H1 (cell line): Measurements from ENCODE around the gene FNDC3A. TPM values are rescaled to one million over a fixed set of nuclear protein-coding genes. Genes with fewer than 3 reads are reported as not detected.

Experiments used
- BACH1 ChIP-seq: IDR thresholded peaks from 2 replicates; pipeline ENCODE4 v1.6.1; 2012; ENCODE audit warnings: low read length, improper control_type of control experiment
- CHD2 ChIP-seq: IDR thresholded peaks from 2 replicates; pipeline ENCODE4 v1.6.1; 2012; ENCODE audit warnings: low read length, improper control_type of control experiment
- CHD7 ChIP-seq: fragments of 300-600 bp; sonication (generic); IDR thresholded peaks from 2 replicates; pipeline ENCODE4 v1.7.1; 2012; ENCODE audit warnings: low read length, moderate library complexity, mild to moderate bottlenecking, inconsistent platforms; ENCODE audit not compliant: insufficient replicate concordance
- PHF8 ChIP-seq: fragments of 200-600 bp; sonication (generic); conservative IDR thresholded peaks from 2 replicates; pipeline ENCODE4 v1.7.1; 2012; ENCODE audit warnings: low read depth, mild to moderate bottlenecking, inconsistent platforms, low read length, moderate library complexity
- RXRA ChIP-seq: IDR thresholded peaks from 2 replicates; pipeline ENCODE4 v1.6.1; 2011; ENCODE audit warnings: low read depth, mild to moderate bottlenecking, low read length, moderate library complexity; ENCODE audit not compliant: insufficient read depth
- SAP30 ChIP-seq: fragments of 300-600 bp; sonication (generic); IDR thresholded peaks from 2 replicates; pipeline ENCODE4 v1.7.1; 2012; ENCODE audit warnings: low read length, moderate library complexity, mild to moderate bottlenecking, inconsistent platforms; ENCODE audit not compliant: insufficient read depth, insufficient replicate concordance
- polyA plus RNA-seq, 7 experiments: library from polyadenylated mRNA; depleted of rRNA in 3 of 7; stranded (reverse) in 5 of 7; unstranded in 2 of 7; fragments of >200 nt in 5 of 7; fragments of 200-250 nt in 2 of 7; gene quantifications; 1 replicate in 5 of 7; 2 replicates in 1 of 7; 4 replicates in 1 of 7; pipeline versions ENCODE4 v1.2.1 to v1.2.3, GENCODE V29; 2011 to 2013; ENCODE audit warnings: missing spikeins in 2 of 7, mixed read lengths in 2 of 7
- total RNA-seq: library from RNA; stranded (reverse); fragmentation: NEBNext Ultra II Directional; extraction: Animal tissue kit (Norgen Biotek cat#: 25700); gene quantifications from 2 replicates; pipeline ENCODE4 v1.2.1, GENCODE V29; 2021

FNDC3A gene
- total and polyA plus RNA-seq, 2 of the 8 experiments (the other 6 are each of a cell fraction or from before 2014, with no cell fraction given), result 14.6 to 26.0 TPM

- TF ChIP-seq CHD7, result no peak
- TF ChIP-seq CHD2, result no peak
- no peak for TF ChIP-seq RXRA
- no peak for TF ChIP-seq BACH1
- no peak for TF ChIP-seq SAP30
- TF ChIP-seq PHF8, result no peak
Measured at GRCh38 chr13:49052813-49053212, 77.1 kb downstream of the FNDC3A start (continued).
